ENCODE data around the gene CCSER1. TPM values are rescaled to one million over a fixed set of nuclear protein-coding genes. Genes with fewer than 3 reads are reported as not detected.
"Not testable (repeated sequence)": the region's sequence is repeated elsewhere in the genome, so short reads cannot be mapped to it uniquely, and the experiment has no call there.

CCSER1 gene
- total RNA-seq, 1 experiment from 2014 or later: 0.05 TPM

GRCh38 chr4:90403781-90404180 lies 276.6 kb downstream of the CCSER1 start:
- Histone ChIP-seq H3K4me1 (ENCODE audit: control insufficient read depth, insufficient read depth, low read length) (no peaks in the 10 kb centered on the region), H3K36me3 (ENCODE audit: control insufficient read depth, insufficient read depth, low read length) (no peaks in the 10 kb centered on the region), H3K27me3 (ENCODE audit: control insufficient read depth, insufficient read depth, low read length) (no peaks in the 10 kb centered on the region), H3K9me3 (ENCODE audit: control insufficient read depth, insufficient read depth, low read depth, low read length) (no peaks in the 10 kb centered on the region), H3K4me3 (ENCODE audit: low read depth in 2 of 2, low read length in 2 of 2) (no peak overlapping the region), H3K27ac (ENCODE audit: low read length) (no peak overlapping the region)
- DNase-seq (ENCODE audit: low read depth, low spot score): no peak
- POLR2A ChIA-PET: no interaction called here
- CTCF ChIA-PET: no interaction called here
- intact Hi-C loops (cut with micrococcal nuclease; ENCODE audit: unreplicated experiment): no loop called here
- TF ChIP-seq TCF7L2 (IDR thresholded peaks at IDR 0.05; ENCODE audit: low read depth, low read length): no peak
- no peak for TF ChIP-seq REST (IDR thresholded peaks at IDR 0.05; ENCODE audit: insufficient read depth in 1 of 2, low read depth in 2 of 2, low read length in 1 of 2)
- no peak for TF ChIP-seq CTCF (IDR thresholded peaks at IDR 0.05)
- TF ChIP-seq SIN3A (IDR thresholded peaks at IDR 0.05; ENCODE audit: borderline replicate concordance, insufficient read depth, low read depth, low read length): no peak
- TF ChIP-seq POLR2AphosphoS5 (IDR thresholded peaks at IDR 0.05; ENCODE audit: low read depth, low read length): no peak
- BruUV-seq (replicated peaks): no TSS peak
- in situ Hi-C loops (cut with HindIII; ENCODE audit: low pct_unique_long_range_greater_than_20kb, low sequenced_read_pairs): no loop called here
- ATAC-seq: no peak

GRCh38 chr4:90407897-90408296 lies 280.7 kb downstream of the CCSER1 start:
- H3K9me3 ChIP-seq (ENCODE audit: control insufficient read depth, insufficient read depth, low read depth, low read length); BruUV-seq (replicated peaks); in situ Hi-C loops (cut with HindIII; ENCODE audit: low pct_unique_long_range_greater_than_20kb, low sequenced_read_pairs); CTCF ChIA-PET; ATAC-seq; H3K27ac ChIP-seq (ENCODE audit: low read length); intact Hi-C loops (cut with micrococcal nuclease; ENCODE audit: unreplicated experiment); H3K27me3 ChIP-seq (ENCODE audit: control insufficient read depth, insufficient read depth, low read length); H3K4me3 ChIP-seq (ENCODE audit: low read depth in 2 of 2, low read length in 2 of 2); H3K36me3 ChIP-seq (ENCODE audit: control insufficient read depth, insufficient read depth, low read length); H3K4me1 ChIP-seq (ENCODE audit: control insufficient read depth, insufficient read depth, low read length); POLR2A ChIA-PET; DNase-seq (ENCODE audit: low read depth, low spot score): not testable (repeated sequence)

GRCh38 chr4:90412786-90413185 lies 285.6 kb downstream of the CCSER1 start:
- H3K4me3 ChIP-seq (ENCODE audit: low read depth in 2 of 2, low read length in 2 of 2); CTCF ChIA-PET; ATAC-seq; H3K9me3 ChIP-seq (ENCODE audit: control insufficient read depth, insufficient read depth, low read depth, low read length); POLR2A ChIA-PET; H3K27me3 ChIP-seq (ENCODE audit: control insufficient read depth, insufficient read depth, low read length); DNase-seq (ENCODE audit: low read depth, low spot score); BruUV-seq (replicated peaks); intact Hi-C loops (cut with micrococcal nuclease; ENCODE audit: unreplicated experiment); H3K27ac ChIP-seq (ENCODE audit: low read length); in situ Hi-C loops (cut with HindIII; ENCODE audit: low pct_unique_long_range_greater_than_20kb, low sequenced_read_pairs); H3K36me3 ChIP-seq (ENCODE audit: control insufficient read depth, insufficient read depth, low read length); H3K4me1 ChIP-seq (ENCODE audit: control insufficient read depth, insufficient read depth, low read length): not testable (repeated sequence)
